GM19043 (cell line): ENCODE measurements around the gene MAT2A.
"Not testable (repeated sequence)": the region's sequence is repeated elsewhere in the genome, so short reads cannot be mapped to it uniquely, and the experiment has no call there.

ENCODE experiments used
- ATAC-seq: cut with Tn5 transposase; IDR thresholded peaks from one replicate; pipeline ENCODE4 v1.9.1; 2021; ENCODE audit warnings: low read depth; ENCODE audit not compliant: unreplicated experiment

The MAT2A gene

DNA sequence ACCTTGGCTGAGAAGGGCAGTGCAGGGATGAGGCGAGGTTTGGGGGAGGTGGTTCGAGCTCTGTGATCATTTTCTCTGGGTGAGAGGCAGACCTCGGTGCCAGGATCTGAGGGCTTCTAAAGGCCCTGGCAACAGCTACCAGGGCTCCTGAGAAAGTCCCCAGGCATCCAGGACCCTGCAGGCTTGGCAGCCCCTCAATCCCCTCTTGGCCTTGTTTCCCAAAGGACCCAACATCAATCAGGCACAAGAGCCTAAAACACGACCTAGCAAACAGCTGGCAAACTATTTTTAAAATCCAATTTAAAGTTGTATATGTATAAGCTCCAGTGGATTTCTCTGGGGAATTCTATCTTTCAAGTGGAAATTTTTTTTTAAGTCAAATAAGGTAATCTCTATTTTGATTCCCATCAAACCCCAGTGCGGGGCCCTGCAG is 15.0 kb upstream of the MAT2A start:
- no peak for ATAC-seq

DNA sequence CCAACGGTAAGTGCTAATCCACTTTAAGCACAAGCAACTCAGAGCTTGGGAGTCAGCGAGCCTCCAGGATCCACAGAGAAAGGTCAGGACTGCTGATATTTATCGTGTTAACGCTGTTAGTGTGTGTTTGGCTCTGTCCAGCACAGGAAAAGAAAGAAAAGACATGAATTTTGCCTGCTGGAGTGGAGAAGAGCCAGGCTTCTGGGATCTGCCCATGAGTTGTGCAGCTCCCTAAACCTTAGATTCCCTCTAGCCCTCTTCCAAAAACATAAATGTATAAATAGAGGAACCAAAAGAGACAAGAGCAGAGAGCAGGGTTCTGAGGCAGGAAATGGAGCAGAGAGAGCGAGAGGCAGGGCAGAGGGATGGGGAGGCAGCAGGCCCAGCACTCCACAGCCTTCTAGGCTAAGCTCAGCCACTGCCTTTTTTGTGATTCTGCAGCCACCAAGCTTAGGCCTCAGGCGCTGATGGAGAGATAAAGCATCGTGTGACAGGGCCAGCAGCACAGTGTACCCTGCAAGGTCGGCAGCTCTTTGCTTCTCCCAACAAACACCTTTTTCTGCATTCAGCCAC is 14.5 kb upstream of the MAT2A start:
- no peak for ATAC-seq

DNA sequence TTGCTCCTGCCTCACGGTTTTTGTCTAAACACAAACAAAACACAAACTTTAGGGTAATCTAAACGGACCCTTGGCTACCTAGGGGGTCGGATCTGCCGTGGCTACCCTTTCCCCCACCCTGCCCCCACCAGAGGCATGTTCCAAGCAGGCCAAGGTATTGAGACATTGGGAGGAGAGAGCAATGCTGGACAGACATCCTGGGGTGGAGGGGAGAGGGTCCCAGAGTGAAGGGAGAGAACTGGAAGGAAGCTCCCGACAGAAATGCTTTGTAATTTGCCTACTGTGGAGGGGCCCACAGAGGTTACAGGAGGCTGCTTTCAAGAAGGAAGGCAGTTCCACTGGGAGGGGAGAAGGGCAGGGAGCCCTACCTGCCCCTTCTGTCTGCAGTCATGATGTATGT is 13.9 kb upstream of the MAT2A start:
- ATAC-seq, result no peak

DNA sequence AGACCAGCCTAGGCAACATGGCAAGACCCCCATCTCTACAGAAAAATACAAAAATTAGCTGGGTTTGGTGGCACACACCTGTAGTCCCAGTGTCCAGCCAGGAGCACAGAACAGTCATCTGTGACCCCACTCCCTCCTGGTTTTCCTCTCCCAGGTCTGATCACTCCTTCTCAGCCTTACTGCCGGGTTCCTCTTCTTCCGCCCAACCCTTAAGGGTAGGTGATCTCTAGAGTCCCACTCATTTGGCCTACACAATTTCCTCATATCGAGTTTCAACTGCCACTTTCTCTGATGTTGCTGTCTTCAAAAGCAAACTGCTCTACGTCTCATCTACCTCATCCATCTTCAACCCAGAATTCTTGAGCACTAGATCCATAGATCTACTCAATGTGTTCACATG is 13.4 kb upstream of the MAT2A start:
- ATAC-seq, result no peak

DNA sequence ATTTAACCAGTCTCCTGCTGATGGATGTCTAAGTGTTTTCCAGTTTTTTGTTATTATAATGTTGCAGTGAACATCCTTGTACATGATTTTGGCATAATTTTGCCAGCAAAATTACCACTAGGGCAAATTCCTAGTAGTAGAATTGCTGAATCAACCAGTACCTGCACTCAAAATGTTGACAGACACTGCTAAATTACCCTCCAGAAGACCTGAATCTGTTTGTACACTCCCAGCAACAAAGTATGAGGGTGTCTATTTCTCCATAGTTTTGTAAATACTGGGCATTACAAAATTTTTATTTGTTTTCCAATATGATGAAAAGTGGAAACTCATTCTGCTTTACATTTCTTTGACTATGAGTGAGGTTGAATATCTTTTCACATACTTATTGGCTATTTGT is 11.2 kb upstream of the MAT2A start:
- ATAC-seq, result no peak

DNA sequence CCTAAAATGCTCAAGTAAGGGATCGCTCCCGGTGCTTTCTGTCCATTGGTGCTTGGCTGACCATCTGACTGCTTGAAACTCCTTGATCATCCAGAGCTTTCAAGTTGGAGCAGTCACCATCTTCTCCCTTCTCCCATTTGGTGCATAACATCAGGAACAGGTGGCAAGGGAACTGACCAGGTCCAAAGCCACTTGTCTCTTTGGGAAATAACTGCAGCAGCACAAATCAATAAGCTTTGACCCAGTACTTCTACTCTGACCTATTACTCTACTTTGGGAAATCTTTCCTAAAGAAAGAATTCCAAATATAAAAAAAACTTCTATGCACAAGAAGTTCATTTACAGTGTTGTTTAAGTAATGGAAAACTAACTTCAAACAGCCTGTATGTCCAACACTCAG is 10.6 kb upstream of the MAT2A start:
- ATAC-seq, result no peak

DNA sequence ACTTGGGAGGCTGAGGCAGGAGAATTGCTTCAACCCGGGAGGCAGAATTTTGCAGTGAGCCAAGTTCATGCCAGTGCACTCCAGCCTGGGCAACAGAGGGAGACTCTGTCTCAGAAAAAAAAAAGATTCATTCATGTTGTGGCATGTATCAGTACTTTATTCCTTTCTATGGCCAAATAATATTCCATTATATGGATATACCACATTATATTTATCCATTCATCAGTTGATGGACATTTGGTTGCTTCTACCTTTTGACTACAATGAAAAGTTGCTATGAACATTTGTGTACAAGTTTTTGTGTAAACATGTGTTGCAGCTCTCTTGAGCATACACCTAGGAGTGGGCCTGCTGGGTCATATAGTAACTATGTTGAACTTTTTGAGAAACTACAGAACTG is 9.2 kb upstream of the MAT2A start:
- no peak for ATAC-seq

DNA sequence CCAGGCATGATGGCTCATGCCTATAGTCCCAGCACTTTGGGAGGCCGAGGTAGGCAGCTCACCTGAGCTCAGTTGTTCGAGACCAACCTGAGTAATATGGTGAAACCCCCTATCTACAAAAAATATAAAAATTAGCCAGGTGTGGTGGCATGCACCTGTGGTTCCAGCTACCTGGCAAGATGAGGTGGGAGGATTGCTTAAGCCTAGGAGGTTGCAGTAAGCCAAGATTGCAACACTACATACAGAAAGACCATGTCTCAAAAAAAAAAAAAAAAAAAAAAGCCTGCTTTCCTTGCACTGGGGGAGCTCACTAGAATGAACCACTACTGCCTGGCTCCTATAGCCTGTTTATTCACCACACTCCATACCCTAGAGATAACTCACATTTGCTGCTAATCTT is 7.4 kb upstream of the MAT2A start:
- ATAC-seq, result no peak

DNA sequence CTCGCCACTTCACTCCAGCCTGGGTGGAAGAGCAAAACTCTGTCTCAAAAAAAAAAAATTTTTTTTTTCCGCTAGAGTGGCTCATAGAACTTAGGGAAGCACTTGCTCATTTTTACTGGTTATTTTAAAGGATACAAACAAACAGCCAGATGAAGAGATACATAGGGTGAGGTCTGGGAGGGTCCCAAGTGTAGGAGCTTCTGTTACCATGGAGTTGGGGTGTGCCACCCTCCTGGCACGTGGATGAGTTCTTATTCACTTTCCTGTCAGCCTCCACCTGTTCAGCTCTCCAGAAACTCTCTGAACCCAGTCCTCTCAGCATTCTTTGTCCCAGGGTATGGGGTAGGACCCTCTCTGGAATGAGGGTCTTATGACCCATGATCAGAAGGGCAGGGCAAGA is 4.9 kb upstream of the MAT2A start:
- ATAC-seq, result no peak

DNA sequence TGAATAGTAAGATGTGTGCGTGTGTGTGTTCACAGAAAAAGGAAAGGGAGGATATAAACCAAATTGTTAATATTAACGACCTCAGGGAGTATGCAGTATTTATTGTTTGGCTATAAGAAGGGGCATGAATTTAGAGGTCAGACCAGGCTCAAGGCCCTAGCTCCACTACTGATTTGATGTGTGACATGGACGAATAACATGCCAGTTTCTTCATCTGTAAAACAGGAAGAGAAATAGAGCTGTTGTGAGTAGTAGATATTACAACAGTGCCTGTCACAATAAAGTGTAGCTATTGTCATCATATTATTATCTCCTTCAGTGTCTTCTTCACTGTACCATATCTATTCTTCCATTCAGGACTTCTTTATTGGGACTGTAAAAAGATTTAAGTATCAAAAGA is 4.1 kb upstream of the MAT2A start:
- ATAC-seq, result no peak

DNA sequence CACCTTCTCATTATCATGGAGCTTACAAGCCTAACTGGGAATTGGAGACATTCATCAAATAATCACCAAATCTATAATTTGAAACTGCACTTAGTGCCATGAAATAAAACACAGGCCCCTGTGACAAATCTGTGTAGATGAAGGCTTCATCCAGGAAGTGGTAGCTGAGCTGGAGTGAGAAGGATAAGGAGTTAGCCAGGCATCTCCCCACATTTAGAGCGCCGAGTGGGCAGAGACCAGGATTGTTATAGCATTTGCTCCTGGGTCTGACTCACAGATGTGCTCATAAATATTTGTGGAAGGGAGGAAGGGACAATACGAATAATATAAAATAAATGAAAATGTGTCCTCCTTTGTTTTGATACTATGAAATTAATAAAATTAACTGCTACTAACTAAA is 2.5 kb upstream of the MAT2A start:
- no peak for ATAC-seq

DNA sequence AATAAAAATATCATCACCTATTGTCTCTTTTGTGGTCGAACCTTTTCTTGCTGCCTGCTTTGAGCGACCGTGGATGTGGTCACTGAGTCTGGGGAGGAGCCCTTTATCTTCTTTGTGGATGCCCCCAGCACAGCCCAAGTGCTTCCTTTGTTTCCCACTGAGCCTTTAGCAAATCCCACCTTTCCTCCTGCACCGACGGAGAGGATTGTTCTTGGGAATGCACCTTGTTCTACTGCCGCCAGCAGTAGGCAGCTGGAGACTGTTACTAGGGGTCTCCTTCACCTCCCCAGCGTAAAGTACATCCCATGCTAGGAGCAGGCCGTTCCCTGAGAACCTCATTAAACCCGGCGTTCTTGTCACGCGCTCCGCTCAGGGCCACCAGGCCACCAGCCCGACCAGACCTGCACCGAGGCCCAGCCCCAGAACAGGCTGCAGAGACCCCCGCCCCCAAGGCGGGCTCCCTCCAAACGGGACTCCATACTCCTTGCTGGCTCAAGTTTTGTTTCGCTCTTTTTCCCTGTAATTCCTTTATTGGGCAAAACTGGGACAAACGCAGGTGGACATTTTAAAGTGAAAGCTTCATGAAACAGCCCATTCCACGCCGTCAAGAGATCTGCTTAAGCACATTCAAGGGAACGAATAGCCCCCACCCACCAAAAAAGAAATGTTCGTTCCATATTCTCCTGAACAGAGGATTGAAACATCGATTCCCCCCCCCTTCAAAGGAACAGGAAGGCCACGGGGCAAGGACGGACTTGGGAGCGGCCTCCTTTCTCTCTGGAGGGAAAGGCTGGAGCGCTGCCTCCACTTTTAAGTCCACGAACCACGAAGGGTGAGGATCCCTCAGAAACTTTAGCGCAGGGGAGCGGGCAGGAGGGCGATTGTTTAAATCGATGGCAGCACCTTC is 1.1 kb upstream of the MAT2A start:
- ATAC-seq, result no peak

DNA sequence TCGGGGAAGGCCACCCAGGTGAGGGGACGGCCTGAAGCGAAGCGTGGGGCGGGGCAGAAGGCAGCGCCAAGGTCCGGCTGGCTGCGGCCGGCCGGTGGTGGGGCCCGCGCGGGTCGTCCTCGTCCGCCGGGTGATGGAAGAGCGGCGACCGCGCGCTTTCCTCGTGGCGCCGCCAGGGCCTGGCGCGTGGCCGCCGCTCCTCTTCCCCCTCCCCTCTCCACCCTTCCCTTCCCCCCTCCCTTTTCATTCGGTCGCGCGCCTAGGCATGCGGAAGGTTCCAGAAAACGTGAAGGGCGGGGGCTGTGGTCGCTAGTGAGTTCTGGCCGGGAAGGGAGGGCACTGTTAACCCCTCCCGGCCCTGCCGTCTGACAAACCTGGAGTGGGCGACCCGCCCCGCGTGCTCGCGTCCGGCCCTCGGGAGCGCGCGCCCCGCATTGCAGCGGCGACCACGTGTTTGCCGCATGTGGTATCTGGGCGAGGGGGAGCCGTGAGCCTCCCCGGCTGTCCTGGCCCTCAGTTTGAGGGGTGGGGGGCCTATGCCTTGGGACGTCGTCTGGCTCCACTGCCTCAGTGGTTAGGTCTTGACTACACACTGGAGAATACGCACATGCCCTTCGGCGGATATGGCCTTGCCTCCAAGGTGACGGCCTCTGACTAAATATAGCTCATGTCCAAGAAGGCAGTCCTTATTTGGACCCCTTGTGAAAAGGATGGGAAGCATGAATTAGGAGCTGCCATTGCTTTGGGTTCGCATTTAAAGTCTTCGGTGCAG is 579 bp downstream of the MAT2A start:
- ATAC-seq, result peak; percentile 19

DNA sequence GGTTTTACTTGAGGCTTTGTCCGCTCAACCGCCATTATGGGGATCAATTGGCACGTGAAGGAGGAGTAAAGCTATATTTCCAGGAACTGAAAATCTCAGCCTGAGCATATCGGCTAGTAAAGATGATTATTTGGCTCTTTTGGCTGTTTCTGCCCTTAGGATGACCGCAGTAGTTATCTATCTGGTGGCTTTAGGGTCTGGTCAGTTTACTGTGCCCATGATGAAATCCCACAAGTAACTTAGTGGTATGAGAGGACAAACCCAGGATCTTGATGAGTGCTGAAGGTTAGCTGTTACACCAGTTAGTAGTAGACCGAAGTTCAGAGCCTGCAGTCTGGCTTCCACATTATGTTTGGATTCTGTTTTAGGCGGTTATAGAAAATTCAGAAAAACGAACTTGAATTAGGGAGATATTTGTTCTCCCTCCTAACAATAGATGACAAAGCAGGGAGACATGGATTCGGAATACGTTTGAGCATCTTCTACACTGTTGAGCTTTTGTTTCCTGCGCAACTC is 1.2 kb downstream of the MAT2A start:
- ATAC-seq, result no peak

DNA sequence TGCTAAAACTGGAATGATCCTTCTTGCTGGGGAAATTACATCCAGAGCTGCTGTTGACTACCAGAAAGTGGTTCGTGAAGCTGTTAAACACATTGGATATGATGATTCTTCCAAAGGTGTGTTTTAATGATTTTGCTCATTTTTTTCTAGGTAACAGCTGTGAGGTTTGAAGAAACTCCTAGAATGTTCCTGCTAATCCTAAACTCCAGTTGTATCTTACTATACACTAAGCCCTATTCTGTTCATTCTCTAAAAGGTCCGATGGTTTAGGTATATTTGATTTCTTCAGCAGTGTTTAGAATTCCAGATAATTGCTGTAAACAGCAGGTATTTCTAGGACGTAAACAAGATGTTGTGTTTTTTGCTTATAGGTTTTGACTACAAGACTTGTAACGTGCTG is 2.3 kb downstream of the MAT2A start:
- no peak for ATAC-seq

DNA sequence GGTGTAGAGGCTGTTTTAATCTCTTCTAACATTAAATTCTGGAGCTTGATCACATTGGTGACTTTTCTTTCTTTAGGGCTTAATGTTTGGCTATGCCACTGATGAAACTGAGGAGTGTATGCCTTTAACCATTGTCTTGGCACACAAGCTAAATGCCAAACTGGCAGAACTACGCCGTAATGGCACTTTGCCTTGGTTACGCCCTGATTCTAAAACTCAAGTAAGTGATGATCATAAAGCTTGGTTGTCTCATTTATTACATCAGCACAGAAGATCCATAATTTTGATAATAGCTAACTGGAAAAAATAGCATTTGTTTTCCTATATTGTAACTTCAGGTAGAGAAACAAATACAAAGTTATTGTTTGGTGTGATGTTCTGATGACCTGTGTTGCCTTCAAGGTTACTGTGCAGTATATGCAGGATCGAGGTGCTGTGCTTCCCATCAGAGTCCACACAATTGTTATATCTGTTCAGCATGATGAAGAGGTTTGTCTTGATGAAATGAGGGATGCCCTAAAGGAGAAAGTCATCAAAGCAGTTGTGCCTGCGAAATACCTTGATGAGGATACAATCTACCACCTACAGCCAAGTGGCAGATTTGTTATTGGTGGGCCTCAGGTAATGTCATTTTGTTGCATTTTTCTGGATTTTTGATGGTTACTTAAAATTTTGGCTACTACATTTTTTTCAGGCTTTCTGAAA is 2.9 kb downstream of the MAT2A start:
- ATAC-seq, result no peak

DNA sequence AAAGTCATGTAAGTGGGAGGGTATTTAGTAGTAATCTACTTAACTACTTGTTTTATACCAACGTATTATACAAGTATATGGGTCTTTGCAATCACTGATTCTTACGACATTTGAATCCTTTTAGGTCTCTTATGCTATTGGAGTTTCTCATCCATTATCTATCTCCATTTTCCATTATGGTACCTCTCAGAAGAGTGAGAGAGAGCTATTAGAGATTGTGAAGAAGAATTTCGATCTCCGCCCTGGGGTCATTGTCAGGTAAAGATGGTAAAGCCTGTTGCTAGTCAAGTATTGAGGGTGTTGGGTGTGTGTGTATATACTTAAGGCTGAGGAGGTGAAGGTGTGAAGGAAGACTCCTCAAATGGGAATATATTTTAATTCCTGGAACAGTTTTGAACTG is 3.8 kb downstream of the MAT2A start:
- no peak for ATAC-seq

DNA sequence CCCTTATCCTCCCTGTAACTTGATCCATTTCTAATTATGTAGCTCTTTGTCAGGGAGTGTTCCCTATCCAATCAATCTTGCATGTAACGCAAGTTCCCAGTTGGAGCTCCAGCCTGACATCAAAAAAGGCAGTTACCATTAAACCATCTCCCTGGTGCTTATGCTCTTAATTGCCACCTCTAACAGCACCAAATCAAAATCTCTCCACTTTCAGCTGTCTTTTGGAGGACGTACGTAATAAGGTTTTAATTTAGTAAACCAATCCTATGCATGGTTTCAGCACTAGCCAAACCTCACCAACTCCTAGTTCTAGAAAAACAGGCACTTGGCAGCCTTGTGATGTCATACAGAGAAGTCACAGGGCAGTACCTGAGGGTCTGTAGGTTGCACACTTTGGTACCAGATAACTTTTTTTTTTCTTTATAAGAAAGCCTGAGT is 5.3 kb downstream of the MAT2A start:
- ATAC-seq, result not testable (repeated sequence)

DNA sequence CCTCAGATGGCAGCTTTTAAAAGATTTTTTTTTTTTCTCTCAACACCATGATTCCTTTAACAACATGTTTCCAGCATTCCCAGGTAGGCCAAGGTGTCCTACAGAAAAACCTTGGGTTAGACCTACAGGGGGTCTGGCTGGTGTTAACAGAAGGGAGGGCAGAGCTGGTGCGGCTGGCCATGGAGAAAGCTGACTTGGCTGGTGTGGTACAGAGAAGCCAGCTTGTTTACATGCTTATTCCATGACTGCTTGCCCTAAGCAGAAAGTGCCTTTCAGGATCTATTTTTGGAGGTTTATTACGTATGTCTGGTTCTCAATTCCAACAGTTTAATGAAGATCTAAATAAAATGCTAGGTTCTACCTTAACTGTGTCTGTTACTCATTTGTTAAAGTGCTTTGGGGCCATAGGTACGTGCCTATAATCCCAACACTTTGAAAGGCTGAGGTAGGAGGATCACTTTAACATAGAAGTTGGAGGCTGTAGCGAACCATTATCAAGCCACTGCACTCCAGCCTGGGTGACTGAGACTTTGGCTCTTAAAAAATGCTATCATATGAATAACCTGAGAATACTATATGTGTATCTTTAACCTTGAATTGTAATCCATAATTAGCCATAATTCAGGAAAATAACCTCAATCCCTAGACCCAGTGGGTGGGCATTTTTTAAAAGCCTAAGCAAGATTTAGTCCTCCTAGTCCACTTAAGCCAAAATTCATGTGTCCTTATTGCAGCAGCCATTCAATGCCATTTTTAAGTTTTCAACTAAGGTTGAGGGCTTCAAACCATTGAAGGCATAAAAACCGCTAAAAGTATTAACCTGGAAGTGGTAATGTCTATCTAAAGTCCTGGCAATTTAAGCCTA is 6.2 kb downstream of the MAT2A start:
- not testable (repeated sequence) for ATAC-seq

DNA sequence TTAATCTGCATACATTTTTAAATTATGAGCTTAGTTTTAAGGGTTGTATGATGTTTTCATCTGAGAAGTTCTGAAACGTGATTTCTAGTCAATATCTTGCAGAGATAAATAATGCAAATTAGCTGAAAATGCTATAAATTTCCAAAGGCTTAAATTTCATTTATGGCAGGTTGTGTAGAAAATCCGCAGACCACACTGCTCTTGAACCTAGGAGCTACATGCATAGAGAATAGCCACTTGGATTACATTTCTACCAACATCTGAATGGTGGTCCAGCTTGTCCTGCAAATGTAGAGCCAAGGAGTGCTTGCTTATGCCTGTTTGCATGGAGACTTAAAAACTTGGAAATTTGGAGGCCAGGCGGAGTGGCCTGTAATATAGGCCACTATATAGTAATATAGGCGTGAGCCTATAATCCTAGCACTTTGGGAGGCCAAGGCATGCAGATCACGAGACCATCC is 6.8 kb downstream of the MAT2A start:
- ATAC-seq, result no peak
